HepG2 (cell line): ENCODE data around the gene SLC25A45. TPM values are rescaled to one million over a fixed set of nuclear protein-coding genes. Genes with fewer than 3 reads are reported as not detected.

Experiments
- ATAC-seq: fragments of 200-7000 bp; cut with Tn5 transposase; 3 replicates; pipeline ENCODE4 v1.9.1; 2020; ENCODE audit warnings: mild to moderate bottlenecking, moderate library complexity
- BruUV-seq: library from RNA; stranded (reverse); fragments of 400-500 nt; replicated peaks from 2 replicates; lab custom pipeline; 2021; lab: Mats Ljungman, UMichigan
- CTCF ChIA-PET: fragments of 300-600 bp; formaldehyde crosslinking; extraction: SDS; loops from one replicate; lab custom pipeline; 2021; ENCODE audit warnings: low total read pairs, inconsistent platforms, low intra/inter-chr PET ratio; lab: Yijun Ruan, JAX
- POLR2A ChIA-PET: fragments of 350-600 bp; sonication (Branson Sonifier 250); formaldehyde crosslinking; loops from one replicate; lab custom pipeline; 2020; ENCODE audit warnings: antibody characterized with exemption, inconsistent platforms; lab: Yijun Ruan, JAX
- DNase-seq: peaks from one replicate; pipeline ENCODE4 v3.0.0-alpha.2; 2015; ENCODE audit warnings: low spot score
- FAIRE-seq: peaks from 3 replicates; lab custom pipeline; 2011; peaks lifted over from hg19 to GRCh38; lab: Jason Lieb, UNC
- H2AFZ ChIP-seq: one replicate; pipeline ENCODE4 v1.6.1; 2011; ENCODE audit warnings: low read length, inconsistent platforms
- H3K27ac ChIP-seq: fragments of 300-600 bp; 3 replicates; pipeline ENCODE4 v1.8.0; 2011; ENCODE audit warnings: mixed run types, mild to moderate bottlenecking, mixed read lengths, low read length, inconsistent platforms; ENCODE audit not compliant: insufficient read depth; ENCODE audit errors: extremely low read length
- H3K27me3 ChIP-seq, 2 experiments: fragments of 200-600 bp in 1 of 2; 2 replicates in 1 of 2; 3 replicates in 1 of 2; pipeline versions ENCODE4 v1.6.0 to v1.8.0; 2011; ENCODE audit warnings: low read length in 2 of 2, mild to moderate bottlenecking in 2 of 2, moderate library complexity in 2 of 2, inconsistent platforms in 1 of 2; ENCODE audit not compliant: insufficient read depth in 2 of 2, control insufficient read depth in 1 of 2
- H3K36me3 ChIP-seq, 2 experiments: fragments of 200-600 bp in 1 of 2; replicated peaks in 1 of 2; 2 replicates in 1 of 2; 3 replicates in 1 of 2; pipeline versions ENCODE4 v1.5.1 to v1.8.0; 2011; ENCODE audit warnings: low read length in 2 of 2, inconsistent platforms in 1 of 2; ENCODE audit not compliant: insufficient read depth in 2 of 2, control insufficient read depth in 1 of 2
- H3K4me1 ChIP-seq: 2 replicates; pipeline ENCODE4 v1.5.1; 2012; ENCODE audit warnings: low read length, inconsistent platforms; ENCODE audit not compliant: insufficient read depth
- H3K4me2 ChIP-seq: 2 replicates; pipeline ENCODE4 v1.6.0; 2011; ENCODE audit warnings: low read depth, low read length, inconsistent platforms
- H3K4me3 ChIP-seq, 3 experiments: fragments of 200-600 bp in 1 of 3; sonication (generic), shearing (Covaris generic) in 1 of 3; replicated peaks in 1 of 3; 2 replicates each; pipeline ENCODE4 v1.5.1; 2011 to 2016; ENCODE audit warnings: low read length in 3 of 3, inconsistent platforms in 2 of 3, low read depth in 2 of 3, mild to moderate bottlenecking in 2 of 3, control low read depth in 1 of 3, mixed read lengths in 1 of 3; ENCODE audit not compliant: insufficient read depth in 1 of 3
- H3K79me2 ChIP-seq: one replicate; pipeline ENCODE4 v1.6.1; 2011; ENCODE audit warnings: low read length, inconsistent platforms; ENCODE audit not compliant: insufficient read depth
- H3K9ac ChIP-seq: 2 replicates; pipeline ENCODE4 v1.6.0; 2011; ENCODE audit warnings: mild to moderate bottlenecking, low read depth, low read length, inconsistent platforms; ENCODE audit not compliant: insufficient read depth
- H3K9me3 ChIP-seq: 2 replicates; pipeline ENCODE4 v1.5.1; 2012; ENCODE audit warnings: mild to moderate bottlenecking, low read length
- H4K20me1 ChIP-seq: 2 replicates; pipeline ENCODE4 v1.6.0; 2011; ENCODE audit warnings: inconsistent platforms, mild to moderate bottlenecking, low read length, moderate library complexity; ENCODE audit not compliant: insufficient read depth
- MED8 ChIP-seq: sonication (generic); formaldehyde crosslinking; IDR thresholded peaks from 2 replicates; pipeline ENCODE4 v1.8.1; 2023; ENCODE audit warnings: mild to moderate bottlenecking, missing genetic modification reagents; ENCODE audit not compliant: insufficient replicate concordance
- NR0B2 ChIP-seq: sonication (generic); formaldehyde crosslinking; IDR thresholded peaks from 2 replicates; pipeline ENCODE4 v1.4.0; 2020; ENCODE audit warnings: mild to moderate bottlenecking, missing genetic modification reagents
- REXO4 ChIP-seq: sonication (generic); formaldehyde crosslinking; IDR thresholded peaks from 2 replicates; pipeline ENCODE4 v1.8.0; 2022; ENCODE audit warnings: missing genetic modification reagents, mild to moderate bottlenecking, borderline replicate concordance
- ZFAT ChIP-seq: sonication (generic); formaldehyde crosslinking; conservative IDR thresholded peaks from 2 replicates; pipeline ENCODE4 v1.8.1; 2023; ENCODE audit warnings: missing genetic modification reagents, inconsistent platforms
- ZHX2 ChIP-seq, 2 experiments: sonication (generic) in 1 of 2; formaldehyde crosslinking in 1 of 2; IDR thresholded peaks; 2 replicates each; pipeline versions ENCODE4 v1.6.1 to v1.9.0; 2014 to 2022; ENCODE audit warnings: antibody characterized with exemption in 1 of 2, borderline replicate concordance in 1 of 2, inconsistent platforms in 1 of 2, low read depth in 1 of 2, missing genetic modification reagents in 1 of 2
- ZNF362 ChIP-seq: sonication (generic); formaldehyde crosslinking; IDR thresholded peaks from 2 replicates; pipeline ENCODE4 v1.4.0; 2020; ENCODE audit warnings: missing genetic modification reagents, mild to moderate bottlenecking, borderline replicate concordance
- ZNF792 ChIP-seq: IDR thresholded peaks from 2 replicates; pipeline ENCODE4 v1.6.1; 2016
- WGBS: methylation state at CpG from one replicate; pipeline ENCODE4 v1.1.6; 2017; ENCODE audit warnings: low lambda C conversion rate; 5-methylcytosine and 5-hydroxymethylcytosine counted together
- in situ Hi-C: cut with HindIII; loops from 2 replicates; pipeline ENCODE4 v1.10.0; 2017; ENCODE audit warnings: low pct_unique_long_range_greater_than_20kb; ENCODE audit not compliant: extremely low pct_ligation_motif_present
- intact Hi-C: fragments of 100-400 bp; cut with micrococcal nuclease; formaldehyde crosslinking; loops from one replicate; pipeline ENCODE4 v1.10.0; 2022; ENCODE audit not compliant: unreplicated experiment
- polyA plus RNA-seq, 8 experiments: library from polyadenylated mRNA; depleted of rRNA in 3 of 8; stranded (reverse) in 7 of 8; unstranded in 1 of 8; fragments of >200 nt; fragmentation: Illumina TruSeq in 4 of 8; extraction: Trizol in 4 of 8; gene quantifications; 2 replicates each; pipeline versions ENCODE4 v1.2.1 to v1.2.3, GENCODE V29; 2011 to 2016; ENCODE audit warnings: low read depth in 4 of 8, missing spikeins in 1 of 8, mixed read lengths in 1 of 8; ENCODE audit not compliant: insufficient read depth in 1 of 8
- total RNA-seq, 5 experiments: library from RNA; depleted of rRNA; stranded (reverse); fragments of >200 nt; fragmentation: Illumina TruSeq; extraction: Trizol; gene quantifications; 2 replicates each; pipeline ENCODE4 v1.2.3, GENCODE V29; 2016; ENCODE audit warnings: low read depth in 1 of 5

The SLC25A45 gene
- total and polyA plus RNA-seq, 2 of the 13 experiments (the other 11 are each of a cell fraction or from before 2014, with no cell fraction given) = 1.2 to 3.4 TPM

- no peak overlapping the region for H3K27ac ChIP-seq
- H3K9me3 ChIP-seq = no peaks in the 10 kb centered on the region
- no peak overlapping the region for H2AFZ ChIP-seq
- no peak for FAIRE-seq
- peaks cover 51% of the 10 kb centered on the region for H3K4me1 ChIP-seq
- H4K20me1 ChIP-seq = no peaks in the 10 kb centered on the region
- no peak for ATAC-seq
- in situ Hi-C loops = no loop called here
- H3K79me2 ChIP-seq = no peaks in the 10 kb centered on the region
- no TSS peak for BruUV-seq
- H3K4me2 ChIP-seq = peak overlapping the region; percentile 7; the same call in 1 of the 2 replicates
- intact Hi-C loops = no loop called here
- no peak overlapping the region for H3K9ac ChIP-seq
- ChIA-PET POLR2A (interaction anchor here (1.0 to 16.8 kb wide), 3 partner anchors 10 to 32 kb away, joined by 3 to 433 read pairs (median 3); partner anchors contain the start of gene NEAT1), CTCF (no interaction called here)
- H3K27me3 ChIP-seq = no peaks in the 10 kb centered on the region
- DNase-seq = no peak
- no peak overlapping the region for H3K4me3 ChIP-seq
- WGBS = 96% methylated on average over 4 of the region's 4 CpGs
- TF ChIP-seq REXO4 (CRISPR knock-in tag) = no peak
- TF ChIP-seq ZFAT (CRISPR knock-in tag) = no peak
- no peak for TF ChIP-seq ZNF792 (CRISPR knock-in tag)
- TF ChIP-seq, all 625 proteins: peak for 0
- H3K36me3 ChIP-seq = peaks cover 4 to 5% of the 10 kb centered on the region in 2 experiments; a peak in 2 of 5 replicates
Observed at GRCh38 chr11:65388731-65389130, 6.3 kb upstream of the SLC25A45 start.

- POLR2A ChIA-PET = interaction anchor here (0.7 to 16.8 kb wide), 10 partner anchors 12 to 120 kb away, joined by 3 to 433 read pairs (median 4); partner anchors contain the start of gene NEAT1
- in situ Hi-C loops = no loop called here
- BruUV-seq = TSS peak; percentile 69
- peak within 1 kb of the TSS; percentile 63 to 81 (median 78) for H3K4me3 ChIP-seq
- 10% methylated on average over 13 of the region's 76 CpGs for WGBS
- H3K4me1 ChIP-seq = peaks cover 67% of the 10 kb centered on the region
- intact Hi-C loops = no loop called here
- DNase-seq (peak; percentile 60), FAIRE-seq (no peak), ATAC-seq (peak; percentile 47)
- H3K9ac ChIP-seq = peak within 1 kb of the TSS; percentile 84
- no peaks in the 10 kb centered on the region for H3K9me3 ChIP-seq
- peak within 1 kb of the TSS; percentile 95 for H3K4me2 ChIP-seq
- H4K20me1 ChIP-seq = no peaks in the 10 kb centered on the region
- CTCF ChIA-PET = no interaction called here
- no peaks in the 10 kb centered on the region for H3K36me3 ChIP-seq
- no peaks in the 10 kb centered on the region; a peak in 1 of 5 replicates for H3K27me3 ChIP-seq
- no peaks in the 10 kb centered on the region for H3K79me2 ChIP-seq
- H2AFZ ChIP-seq = peak within 1 kb of the TSS; percentile 36
- H3K27ac ChIP-seq = peak within 1 kb of the TSS; percentile 80
- TF ChIP-seq ZNF362 (0 out of 2 replicates have a peak, but pooled peaks have one; percentile 49), NR0B2 (no peak), ZHX2 (IDR thresholded peaks at IDR 0.05; ENCODE audit: low read depth) (peak; percentile 22; the same call in 1 of the 2 replicates), ZHX2 (CRISPR knock-in tag; IDR thresholded peaks at IDR 0.05; ENCODE audit: borderline replicate concordance) (no peak), MED8 (CRISPR knock-in tag) (peak; percentile 68)
Observed at GRCh38 chr11:65386307-65387140, 4.1 kb upstream of the SLC25A45 start, which contains the start of gene FRMD8. FRMD8 (plus strand) TSS chr11:65386637; CDS start chr11:65387037, 400 bp downstream.
